Activated CD4-positive, alpha-beta T cell treated with anti-CD3 and anti-CD28 coated beads, Interleukin-2, amount 50 U/mL, for 1 hour (primary cell): ENCODE data around the gene EFNA5.

Experiments
- DNase-seq: peaks from one replicate; pipeline ENCODE4 v3.0.0-alpha.2; 2020

The EFNA5 gene

DNA sequence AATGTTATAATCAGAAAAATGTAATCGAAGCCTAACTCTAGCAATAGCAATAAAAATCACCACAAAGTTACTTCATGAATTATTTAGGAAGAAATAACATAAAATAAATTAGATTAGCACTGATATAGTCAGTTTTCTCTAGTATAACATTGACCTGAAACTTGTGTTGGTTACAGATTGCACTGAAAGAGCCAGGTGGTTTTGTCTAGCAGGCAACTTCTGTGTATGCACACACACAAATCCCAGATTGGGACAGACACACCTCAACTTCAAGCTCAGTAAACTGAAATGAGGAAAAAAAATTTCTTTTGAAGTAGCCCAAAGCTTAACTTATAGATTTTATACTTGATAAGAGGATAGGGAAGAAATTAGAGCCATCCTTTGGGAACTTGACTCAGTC is 129.3 kb downstream of the EFNA5 start:
- no peak for DNase-seq

DNA sequence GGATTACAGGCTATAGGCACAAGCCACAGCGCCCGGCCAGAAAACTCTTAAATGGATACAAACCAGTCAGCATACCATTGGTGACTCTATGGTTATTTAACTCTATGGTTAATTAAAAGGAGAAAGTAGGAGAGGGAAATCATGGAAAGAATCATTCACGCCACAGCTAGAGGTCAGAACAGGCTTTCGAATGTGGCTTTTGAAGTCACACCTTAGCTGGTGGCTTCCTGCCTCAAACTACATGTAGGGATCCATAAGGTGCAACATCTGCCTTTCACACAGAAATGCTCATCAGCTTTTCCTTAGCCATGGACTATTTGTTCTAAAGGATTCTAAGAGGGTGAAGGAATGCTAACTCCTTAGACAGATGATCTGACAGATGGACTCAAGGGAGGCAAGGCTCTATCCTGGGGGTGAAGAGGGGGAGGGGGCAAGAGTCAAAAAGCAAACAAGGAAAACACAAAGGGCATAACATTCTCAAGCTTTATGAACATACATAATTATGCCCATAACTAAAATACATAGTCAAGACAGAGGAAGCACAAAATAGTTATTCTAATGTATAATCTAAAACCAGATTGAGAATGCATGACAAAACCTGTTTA is 130.9 kb downstream of the EFNA5 start:
- DNase-seq = no peak

DNA sequence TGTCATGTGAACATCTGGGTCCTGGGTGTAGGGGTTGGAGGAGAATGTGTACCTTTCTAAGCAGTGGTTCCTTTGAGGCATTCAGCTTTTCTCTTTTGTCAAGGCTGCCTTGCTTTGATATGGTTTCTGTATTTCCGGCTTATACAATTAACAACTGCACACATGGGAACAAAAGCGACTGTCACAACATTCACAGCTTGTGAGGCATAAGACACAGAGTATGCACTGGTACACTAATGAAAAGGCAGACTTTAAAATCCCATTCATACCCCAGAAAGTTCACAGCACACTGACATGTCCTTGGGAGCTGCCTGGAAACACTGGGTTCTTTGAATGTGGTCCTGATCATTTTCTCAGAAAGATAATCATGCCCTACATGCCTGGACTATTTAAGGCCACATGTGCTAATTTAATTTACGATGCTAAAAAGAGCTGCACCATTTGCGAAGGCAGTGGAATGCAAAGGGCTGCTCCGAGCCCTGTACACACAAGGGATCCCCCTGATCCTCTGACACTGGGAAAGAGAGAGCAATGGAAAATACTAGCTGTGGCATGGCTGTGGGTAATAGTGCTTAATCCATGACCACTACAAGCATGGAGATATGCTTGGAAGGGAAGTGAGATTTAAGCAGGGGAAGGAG is 131.8 kb downstream of the EFNA5 start:
- DNase-seq = no peak

DNA sequence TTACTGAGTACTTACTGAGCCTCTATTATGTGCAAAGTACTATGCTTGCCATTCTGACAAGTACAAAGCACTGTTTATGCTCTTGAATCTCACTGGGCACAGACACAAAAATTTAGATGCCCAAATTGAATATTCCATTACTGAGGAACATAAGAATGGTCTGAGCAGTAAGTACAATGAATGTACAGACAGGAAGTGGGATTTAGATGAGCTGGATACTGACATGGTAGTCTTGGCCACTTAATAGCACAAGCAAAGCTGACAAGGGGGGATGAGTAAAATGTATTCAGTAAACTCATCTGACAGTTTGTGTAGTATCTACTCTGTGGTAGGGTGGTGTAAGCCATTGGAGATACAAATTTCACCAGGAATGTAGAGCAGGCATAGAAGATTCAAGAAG is 132.4 kb downstream of the EFNA5 start:
- no peak for DNase-seq

DNA sequence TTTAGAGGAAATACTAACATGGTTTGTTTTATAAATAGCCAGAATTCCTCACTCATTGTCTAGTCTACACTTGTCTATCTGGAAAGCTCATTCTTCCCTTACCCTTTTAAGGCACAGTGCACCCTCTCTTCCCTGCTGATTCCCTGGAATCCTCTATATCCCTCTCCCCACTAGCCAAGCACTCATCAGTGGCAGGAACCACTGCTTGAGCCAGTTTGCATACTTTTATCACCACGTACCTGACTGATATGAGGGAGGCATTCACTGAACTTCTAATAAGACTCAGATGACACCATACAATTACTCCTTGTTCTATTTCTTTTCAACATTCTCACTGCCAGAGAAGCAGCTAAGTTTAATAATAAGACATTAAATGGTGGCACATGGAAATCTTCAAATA is 134.9 kb downstream of the EFNA5 start:
- DNase-seq = no peak

DNA sequence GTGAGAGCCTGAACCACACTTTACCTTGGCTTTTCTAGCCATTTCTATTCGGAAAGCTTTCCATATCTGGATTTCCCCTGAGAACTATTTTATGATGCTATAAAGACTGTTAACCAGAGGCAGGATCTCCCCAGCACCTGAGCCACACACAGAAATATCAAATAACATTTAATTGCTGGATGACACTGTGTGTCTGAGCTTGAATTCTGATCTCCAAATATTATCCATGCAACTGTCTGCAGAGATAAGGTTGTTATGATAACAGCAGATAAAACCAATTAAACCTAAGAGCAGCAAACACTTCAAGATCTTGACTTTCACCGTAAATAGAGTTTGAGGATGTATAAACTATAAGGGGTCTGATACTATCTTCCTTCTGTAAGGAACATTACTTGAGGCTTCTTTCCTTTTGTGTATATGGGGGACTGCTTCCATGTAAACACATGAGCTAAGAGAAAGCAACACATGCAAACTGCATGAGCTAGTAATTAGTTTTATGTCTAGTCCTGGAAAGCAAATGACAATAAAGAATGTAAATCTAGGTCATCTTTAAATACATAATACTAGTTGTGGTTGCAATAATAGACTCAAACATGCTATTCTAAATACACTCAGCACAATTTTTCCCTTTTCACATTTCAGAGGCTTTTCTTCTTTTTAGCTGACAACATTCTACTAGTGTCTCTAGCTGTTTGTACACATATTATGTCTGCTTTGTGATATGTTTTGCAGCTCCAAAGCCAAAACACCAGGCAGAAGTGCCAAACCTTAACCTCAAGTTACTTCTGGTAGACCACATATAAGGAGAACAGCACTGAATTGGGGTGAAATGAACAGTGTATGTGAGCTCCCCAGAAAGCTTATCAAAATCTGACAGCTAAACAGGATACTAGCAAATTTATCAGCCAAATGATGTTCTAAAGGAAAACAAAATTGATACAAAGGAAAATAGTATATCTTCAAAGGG is 136.5 kb downstream of the EFNA5 start:
- DNase-seq = no peak

DNA sequence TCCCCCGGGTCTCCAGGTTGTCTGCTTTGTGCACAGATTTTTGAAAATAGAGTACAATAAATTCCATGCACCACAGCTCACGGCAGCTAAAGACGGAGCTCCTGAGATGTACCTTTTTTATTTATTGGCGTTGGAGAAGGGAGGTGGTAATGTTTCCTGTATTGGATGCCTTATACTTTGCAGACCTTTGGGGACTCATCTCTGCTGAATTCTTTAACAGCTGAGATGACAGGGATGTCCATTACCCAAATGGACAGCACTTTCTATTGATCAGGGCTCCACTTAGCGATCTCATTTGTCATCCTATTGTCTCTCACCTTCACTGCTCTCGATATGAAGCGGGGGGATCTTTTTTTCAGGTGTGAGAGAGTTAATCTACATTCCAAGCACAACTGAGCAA is 137.8 kb downstream of the EFNA5 start:
- no peak for DNase-seq

DNA sequence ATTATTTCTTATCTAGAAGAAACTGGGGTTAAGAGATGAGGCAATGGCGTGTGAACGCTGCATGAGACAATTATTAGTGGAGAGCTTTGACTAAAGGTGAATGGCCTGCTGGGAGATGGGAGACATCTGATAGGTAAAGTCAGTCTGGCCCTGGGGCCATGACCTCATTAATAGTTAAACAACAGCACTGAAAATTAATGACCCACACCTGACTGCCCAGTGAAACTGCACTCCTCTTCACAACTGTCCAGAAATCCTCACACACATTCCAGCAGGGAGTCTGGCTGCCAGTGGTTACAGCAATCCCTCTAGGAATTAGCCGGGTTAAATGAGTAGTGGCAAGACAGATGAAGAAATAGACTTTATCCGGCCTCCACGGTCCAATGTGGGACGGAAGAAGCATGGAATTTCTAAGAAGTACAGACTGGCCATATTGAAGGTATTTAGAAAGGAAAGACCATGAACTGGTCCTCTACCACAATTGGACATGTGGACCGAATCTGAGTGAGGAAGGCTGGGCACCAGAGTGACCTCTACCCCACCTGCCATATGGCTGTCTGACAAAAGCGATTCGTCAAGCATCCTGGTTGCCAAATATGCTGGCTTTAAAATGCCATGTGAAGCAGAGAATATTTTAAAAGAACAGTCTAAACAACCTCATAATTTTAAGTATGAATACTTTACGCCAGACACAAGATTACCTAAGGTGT is 138.4 kb downstream of the EFNA5 start:
- no peak for DNase-seq

DNA sequence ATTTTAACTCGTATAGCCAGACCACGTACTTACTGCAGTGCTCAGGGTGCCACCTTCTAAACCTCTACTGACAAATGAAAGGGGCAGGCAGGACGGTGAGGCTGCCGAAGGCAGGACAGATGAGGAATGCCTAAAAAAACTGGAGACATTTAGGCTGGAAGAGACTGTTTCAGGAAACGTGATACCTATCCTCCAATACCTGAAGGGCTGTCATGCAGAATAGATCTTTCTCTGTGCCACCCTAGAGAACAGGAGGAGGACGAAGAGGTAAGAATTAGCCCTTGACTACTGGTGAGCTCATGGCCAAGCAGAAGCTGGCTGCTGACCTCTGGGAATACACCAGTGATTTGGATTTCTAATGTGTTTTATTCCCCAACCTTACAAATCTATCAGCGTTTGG is 139.4 kb downstream of the EFNA5 start:
- no peak for DNase-seq

DNA sequence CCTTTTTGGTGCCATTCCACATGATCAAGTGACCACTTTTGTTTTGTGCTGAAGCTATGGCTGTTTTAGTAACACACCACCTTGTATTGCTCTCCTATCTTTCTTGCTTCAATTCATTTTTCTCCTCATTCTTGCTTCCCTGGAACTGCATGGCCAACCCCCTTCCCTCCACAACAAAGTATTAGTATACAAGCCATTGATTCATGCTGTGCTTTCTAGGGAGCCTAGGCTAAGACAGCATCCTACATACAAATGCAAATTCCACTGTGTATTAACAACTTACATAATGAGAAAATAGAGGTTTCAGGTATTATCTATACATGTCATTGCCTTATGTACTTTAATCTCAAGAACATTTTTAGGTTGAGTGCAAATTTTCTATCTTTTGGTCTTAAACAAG is 141.1 kb downstream of the EFNA5 start:
- no peak for DNase-seq

DNA sequence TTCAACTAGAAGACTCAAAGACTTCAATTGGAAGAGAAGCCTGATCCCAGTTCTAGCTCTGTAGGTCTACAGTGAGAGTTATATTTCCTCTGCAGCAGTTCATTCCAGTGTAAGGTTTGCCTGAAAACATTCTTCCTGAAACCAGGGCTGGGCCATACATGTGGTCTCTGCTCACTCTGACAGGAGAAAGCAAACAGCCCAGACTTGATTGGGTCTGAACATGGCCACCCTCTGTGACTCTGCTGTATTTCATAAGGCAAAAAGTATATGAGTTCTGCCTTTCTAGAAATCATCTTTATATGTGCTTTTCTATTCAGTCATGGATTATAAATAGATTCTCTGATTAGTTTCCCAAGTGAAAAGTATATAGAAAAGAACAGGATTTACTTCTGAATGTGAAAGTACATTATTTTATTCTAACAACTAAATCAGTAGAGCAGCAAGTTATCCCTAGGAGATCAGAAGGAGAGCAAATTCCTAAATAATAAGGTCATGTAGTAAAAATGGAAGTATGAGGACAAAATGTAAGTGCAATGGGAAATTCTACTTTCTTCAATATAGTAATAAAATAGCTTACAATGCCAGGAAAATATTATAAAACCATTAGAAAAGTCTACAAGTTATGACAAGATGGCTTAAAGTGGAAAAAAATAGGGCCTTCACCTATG is 144.3 kb downstream of the EFNA5 start:
- no peak for DNase-seq

DNA sequence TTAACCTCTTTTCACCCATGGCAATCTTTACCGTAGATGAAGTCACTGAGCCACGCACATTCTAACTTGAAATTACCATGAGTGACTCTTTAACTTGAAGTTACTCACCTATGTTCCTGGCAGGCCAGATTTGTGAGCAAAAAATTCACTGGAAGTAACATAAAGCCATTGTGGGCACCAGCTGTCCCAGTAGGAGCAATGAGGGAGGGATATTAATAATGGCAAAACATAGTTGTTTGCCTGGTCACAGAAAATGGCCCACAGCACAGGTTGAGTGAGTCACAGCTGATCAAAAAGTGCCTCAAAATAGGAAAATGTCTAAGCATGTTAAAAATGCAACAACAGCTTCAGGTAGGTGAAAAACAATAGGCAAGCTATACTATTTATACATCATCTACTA is 146.6 kb downstream of the EFNA5 start:
- DNase-seq = no peak

DNA sequence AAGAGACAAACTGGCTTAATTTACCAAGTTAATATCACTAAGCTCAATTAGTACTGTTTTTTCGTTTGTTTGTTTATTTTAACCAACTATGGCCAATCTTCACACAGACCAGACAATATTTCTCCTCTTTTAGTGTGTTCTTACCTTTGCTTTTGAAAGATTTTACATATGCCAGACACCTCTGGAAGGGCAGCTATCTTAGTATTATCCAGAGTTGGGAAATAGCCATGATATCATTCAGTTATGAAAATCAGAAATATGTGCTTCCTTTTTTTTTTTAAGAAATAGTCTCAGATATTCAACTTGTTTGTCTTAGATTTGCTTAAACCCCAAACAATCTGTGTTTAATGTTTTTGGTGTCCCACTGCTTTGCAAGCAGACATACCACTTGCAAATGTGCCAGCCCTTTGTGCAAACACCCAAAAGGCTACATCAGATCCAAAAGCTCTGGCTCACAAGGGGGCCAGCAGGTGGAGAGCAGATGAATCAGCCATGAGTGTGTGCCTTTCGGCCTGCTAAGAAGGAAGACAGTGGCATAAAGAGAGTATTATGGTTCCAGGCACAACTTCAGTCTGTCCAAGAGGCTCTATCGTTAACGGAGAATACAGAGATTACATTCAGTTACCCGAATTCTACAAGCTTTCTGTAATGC is 147.6 kb downstream of the EFNA5 start:
- DNase-seq = no peak

DNA sequence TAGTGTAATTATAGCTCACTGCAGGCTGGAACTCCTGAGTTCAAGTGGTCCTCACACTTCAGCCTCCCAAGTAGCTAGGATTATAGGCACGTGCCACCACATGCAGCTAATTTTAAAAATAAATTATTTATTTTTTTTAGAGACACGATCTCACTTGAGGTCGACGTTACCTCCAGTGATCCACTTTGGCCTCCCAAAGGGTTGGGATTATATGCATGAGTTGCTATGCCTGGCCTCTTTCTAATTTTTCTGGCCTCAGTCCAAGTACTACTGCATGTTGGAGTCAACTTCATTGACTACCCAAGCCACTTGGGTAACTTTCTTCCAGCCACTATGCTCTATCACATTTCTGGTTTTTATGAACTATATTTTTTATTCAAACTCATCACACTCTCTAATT is 148.3 kb downstream of the EFNA5 start:
- no peak for DNase-seq

DNA sequence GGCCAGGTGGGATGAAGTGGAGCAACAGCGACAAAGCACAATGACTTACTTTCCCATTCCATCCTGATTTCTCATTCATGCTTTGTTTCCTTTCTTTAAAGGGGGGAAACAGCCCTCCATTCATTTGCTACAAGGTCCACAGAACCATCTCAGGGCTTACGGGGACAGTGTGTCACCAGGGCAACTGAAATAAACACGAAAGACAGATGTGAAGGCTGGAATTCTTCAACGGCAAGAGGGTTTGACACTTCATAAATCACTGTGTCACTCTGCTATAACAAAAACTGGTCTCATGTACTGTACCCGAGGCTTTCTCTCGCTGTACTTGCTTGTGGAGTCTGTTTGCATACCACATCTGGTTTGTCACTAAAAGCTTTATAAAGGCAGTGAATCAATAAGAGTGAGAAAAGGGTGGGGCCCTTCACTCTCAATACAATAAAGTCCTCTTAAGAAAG is 150.8 kb downstream of the EFNA5 start:
- DNase-seq = no peak

DNA sequence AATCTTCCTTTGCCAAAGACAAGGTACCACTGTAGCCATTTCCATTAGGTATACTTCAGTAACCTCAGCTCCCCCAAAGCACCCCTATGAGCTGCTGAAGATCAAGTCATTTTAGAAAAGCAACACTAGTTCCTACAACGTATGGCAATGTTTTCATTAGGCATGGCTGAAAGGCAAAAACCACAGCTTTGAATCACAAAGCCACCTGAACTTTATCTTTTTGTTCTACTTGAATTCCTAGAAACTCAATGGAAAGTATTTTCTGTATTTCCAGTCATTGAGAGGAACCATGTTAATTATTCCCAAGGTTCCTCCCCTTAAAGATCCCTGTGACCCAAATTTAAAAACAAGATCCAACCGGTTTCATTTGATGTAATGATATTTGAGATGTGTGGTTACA is 152.1 kb downstream of the EFNA5 start:
- DNase-seq = no peak

DNA sequence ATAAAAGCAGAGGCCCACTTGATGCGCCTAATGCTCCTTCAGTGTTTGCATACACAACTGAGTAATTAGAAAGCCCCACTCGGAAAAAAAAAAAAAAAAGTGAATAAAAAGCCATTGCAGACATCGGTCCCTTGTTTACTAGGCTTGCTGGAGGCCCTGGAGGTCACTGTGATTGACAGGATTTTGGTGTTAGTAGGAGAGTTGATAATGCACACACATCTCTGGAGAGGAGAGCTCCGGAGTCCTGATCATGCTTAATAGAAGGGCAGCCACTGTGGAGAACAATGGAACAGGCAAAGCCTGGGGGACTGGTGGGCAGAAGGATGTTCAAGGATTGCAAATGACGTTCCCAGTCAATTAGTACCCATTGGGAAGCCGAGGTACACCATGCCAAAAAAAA is 152.5 kb downstream of the EFNA5 start:
- no peak for DNase-seq

DNA sequence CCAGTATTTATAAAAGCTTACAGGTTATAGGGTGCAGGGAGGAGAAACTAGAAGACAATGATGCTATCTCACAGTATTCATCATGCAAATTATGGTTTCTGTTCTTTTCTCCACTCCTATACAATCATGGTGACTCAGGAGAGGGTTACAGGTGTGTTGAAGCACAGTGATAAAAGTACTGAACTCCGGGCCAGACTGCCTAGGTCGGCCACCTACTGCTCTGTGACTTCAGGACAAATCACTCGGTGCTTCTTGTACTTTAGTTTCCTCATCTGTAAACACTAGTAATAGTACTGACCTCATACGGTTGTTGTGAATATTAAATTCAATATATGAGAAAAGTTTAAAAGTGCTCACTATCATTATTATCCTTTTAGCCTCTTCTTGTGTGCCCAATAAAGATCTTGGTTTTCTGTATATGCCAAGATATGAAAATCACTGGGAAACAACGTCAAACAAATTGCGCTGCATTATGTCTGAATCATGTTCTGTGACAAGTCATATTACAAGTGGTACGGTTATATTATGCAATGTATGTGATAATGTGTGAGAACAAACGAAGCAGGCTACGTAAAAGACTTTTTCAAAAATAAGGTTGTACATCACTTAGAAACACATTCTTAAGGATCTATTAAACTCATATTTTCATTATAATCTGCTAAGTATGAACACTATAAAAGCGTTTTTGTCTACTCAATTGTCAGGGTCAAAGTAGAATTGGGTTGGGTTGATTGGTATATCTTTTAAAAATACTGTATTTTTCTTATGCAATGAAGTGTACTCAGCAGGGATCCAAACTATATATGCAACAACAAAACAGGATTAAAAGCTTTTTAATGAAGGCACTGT is 153.3 kb downstream of the EFNA5 start:
- DNase-seq = no peak

DNA sequence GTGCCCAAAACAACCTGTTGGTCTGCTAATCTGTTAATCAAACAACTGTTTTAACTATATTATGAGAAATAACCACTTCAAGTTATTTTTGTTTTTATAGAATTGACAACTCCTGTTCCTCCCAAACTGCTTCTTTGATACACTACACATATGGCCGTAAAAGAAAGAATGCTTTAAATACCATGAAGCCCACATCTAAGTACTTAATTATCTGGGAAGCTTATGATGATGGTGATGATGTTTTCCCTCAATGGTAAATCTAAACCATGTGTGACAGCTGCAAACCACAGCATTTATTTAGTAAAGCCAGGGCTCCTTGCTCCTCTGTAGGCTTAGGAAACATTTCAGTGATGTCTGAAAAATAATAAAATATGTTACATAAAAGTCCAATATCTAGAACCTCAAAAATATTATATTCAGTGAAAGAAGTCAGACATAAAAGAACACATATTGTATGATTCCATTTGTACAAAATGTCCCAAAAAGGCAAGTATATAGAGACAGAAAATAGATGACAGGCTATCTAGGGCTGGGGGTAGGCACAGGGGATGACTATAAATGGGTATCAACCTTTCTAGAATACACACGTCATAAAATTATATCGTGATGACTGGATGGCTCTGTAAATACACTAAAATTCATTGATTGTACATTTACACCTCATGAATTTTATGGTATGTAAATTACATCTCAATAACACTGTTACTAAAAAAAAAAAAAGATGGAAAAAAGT is 154.1 kb downstream of the EFNA5 start:
- DNase-seq = no peak

DNA sequence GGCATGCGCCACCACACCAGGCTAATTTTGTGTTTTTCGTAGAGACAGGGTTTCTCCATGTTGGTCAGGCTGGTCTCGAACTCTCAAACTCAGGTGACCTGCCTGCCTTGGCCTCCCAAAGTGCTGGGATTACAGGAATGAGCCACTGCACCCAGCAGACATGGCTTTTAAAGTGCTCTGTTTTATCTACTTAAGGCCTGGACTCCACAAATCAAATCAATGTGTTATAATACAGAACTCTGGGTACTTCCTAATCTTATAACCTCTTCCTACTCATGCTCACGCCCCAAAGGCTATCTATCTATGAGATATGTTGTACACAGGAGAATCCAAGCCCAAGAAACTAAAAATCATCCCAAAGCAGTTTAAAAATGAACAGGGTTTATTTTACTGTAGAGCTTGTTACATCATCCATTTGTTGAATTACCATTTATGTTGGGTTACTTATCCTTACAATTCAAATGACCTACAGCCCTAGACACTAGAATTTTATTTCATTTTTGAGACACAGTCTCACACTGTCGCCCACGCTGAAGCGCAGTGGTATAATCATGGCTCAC is 155.1 kb downstream of the EFNA5 start:
- no peak for DNase-seq
